PC-9 (cell line): ENCODE data around the gene UFD1.

Experiments
- EZH2 ChIP-seq: fragments of 200-600 bp; sonication (generic); IDR thresholded peaks from 2 replicates; pipeline ENCODE4 v1.8.0; 2017; ENCODE audit warnings: antibody characterized with exemption, low read depth
- TF ChIP-seq, protein P1 (sequence below): fragments of 200-600 bp; sonication (generic); conservative IDR thresholded peaks from 2 replicates; pipeline ENCODE4 v1.6.1; 2017; ENCODE audit warnings: mixed run types, antibody characterized with exemption, mild to moderate bottlenecking, moderate library complexity

DNA sequence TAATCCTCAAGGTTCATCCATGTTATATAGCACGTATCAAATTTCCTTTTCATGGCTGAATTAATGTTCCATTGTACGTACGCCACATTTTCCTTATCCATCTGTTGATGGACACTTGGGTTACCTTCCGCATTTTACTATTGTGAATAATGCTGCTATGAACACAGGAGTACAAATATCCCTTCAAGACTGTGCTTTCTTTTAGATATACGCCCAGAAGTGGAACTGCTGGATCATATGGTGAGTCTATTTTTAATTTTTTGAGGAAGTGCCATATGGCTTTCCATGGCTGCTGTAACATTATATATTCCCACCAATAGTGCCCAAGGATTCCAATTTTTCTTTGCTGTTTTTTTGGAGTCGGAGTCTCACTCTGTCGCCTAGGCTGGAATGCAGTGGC, 40.7 kb downstream of the UFD1 start:
- TF ChIP-seq, protein P1, sequence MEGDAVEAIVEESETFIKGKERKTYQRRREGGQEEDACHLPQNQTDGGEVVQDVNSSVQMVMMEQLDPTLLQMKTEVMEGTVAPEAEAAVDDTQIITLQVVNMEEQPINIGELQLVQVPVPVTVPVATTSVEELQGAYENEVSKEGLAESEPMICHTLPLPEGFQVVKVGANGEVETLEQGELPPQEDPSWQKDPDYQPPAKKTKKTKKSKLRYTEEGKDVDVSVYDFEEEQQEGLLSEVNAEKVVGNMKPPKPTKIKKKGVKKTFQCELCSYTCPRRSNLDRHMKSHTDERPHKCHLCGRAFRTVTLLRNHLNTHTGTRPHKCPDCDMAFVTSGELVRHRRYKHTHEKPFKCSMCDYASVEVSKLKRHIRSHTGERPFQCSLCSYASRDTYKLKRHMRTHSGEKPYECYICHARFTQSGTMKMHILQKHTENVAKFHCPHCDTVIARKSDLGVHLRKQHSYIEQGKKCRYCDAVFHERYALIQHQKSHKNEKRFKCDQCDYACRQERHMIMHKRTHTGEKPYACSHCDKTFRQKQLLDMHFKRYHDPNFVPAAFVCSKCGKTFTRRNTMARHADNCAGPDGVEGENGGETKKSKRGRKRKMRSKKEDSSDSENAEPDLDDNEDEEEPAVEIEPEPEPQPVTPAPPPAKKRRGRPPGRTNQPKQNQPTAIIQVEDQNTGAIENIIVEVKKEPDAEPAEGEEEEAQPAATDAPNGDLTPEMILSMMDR, result no peak
- no peak for TF ChIP-seq EZH2
